HPDE6-E6E7 (cell line): ENCODE data around the gene NEUROD1.
"Not testable (repeated sequence)": the region's sequence is repeated elsewhere in the genome, so short reads cannot be mapped to it uniquely, and the experiment has no call there.

Experiments
- DNase-seq: peaks from one replicate; pipeline ENCODE4 v3.0.0; 2011; ENCODE audit warnings: missing footprints; ENCODE audit errors: extremely low spot score

NEUROD1 gene

DNA sequence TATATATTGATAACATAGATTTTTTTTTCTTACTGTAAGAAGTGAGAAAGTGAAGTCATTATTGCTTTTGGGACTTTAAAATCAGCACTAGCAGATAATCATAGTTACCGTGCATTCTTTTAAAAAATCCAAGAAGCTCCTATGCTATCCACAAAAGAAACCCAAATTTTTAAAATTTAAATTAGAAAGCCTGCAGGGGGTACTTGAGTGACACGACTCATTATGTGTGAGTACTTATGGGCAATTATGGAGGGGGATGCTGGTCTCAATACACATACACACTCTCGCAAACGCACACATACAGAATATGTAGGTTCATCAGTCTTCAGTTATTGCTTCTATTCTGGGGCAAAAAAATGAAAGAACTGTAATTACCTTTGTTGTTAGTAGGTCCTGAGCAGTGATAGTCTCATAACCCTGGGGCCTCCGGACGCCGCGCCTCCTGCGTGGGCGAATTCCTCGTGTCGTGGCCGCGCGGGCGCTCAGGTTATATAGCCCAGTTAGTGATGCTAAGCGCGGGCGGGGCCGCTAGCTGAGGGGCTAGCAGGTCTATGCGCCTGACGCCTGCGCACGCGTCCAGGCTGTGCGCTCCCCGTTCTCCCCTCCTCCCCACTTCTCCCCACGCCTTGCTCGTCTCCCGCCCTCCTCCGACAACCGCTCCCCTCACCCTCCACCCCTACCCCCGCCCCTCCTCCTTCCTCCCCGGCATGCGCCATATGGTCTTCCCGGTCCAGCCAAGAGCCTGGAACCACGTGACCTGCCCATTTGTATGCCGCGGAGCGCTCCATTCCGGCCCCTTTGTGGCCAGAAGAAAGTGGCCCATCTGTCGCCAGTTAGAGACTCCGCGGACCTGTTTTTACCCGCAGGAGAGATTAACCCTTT lies at the start of gene NEUROD1:
Gene NEUROD1 (minus strand): TSS at position 463 of the 882 bp plus-strand sequence. CDS start 1,657 bp downstream, outside the sequence.
- no peak for DNase-seq

DNA sequence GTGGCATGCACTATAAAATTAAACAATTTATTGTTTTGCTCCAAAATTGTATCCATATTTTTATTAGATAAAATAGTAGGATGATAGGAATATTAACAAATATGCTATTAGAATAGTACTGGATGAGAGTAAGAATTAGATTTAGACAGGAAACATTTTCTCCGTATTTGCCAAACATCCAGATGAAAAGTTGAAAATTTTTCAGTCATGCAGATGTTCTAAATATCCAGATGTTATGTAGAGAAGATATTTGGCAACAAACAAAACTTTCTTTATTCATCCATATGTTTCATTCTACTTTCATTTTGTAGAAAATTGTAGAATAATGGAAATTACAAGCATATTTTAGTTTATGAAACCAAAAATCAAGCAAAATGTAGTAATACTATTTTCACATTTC lies 45.2 kb upstream of the NEUROD1 start:
- DNase-seq: no peak

DNA sequence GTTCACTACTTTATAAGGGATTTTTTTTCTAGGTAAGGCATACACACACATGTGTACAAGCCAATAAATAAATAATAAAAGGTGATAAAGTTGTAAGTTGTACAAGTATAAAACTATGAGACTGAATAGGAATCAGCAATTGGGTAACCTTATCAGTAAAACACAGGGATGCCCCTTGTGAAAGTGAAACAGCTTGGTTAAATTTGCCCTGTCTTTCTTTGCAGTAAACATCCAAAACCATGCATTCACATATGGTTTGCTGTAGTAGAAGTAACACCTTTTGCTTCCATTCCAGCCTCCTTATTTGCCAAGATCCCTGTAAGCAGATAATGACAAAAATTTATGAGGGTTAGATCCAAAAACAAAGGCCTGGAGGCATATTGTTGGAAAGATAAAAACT lies 44.3 kb upstream of the NEUROD1 start:
- no peak for DNase-seq

DNA sequence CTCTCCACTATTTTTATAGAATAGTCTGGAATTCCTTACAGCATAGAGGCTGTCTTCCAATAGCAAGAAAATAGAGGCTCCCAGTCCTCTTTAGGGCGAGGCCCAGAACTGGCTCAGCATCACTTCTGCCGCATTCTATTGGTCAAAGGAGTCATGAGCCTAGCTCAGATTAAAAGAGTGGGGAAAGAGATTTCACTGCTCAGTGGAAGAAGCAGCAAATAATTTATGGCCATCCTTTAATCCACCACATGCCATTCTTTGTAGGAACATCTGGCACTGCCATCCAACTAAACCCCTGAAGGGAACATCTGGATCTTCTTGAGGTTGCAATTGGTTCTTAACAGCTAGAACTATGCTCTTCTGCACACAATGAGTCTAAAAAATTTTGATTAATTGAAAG lies 43.4 kb upstream of the NEUROD1 start:
- no peak for DNase-seq

DNA sequence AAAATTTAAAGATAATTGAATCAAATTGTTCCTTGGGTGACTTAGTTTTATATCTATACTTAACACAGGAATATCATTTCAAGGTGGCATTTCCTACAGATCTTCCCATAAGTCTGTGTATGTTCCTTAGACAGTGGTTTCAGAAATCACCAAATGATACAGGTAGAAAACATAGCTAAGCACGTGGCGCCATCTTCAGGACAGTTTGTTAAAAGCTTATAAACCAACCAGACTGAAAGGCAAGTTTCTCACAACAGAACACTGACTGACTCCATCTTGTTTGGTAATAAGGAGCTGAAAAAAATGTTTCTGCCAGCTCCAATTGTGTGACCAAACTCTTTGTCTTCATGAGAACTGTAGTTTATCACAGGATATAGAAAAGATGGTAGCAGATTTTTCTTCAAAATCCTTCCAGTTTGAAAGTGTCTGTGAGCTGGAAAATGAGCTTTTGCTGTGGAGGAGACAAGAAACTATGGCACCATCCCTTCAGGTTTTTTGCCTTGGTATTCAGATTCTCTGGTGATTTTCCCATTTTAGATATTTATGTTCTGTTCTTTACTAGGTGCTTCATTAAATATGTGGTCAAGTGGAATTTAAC lies 34.8 kb upstream of the NEUROD1 start:
- peak; percentile 45 for DNase-seq

DNA sequence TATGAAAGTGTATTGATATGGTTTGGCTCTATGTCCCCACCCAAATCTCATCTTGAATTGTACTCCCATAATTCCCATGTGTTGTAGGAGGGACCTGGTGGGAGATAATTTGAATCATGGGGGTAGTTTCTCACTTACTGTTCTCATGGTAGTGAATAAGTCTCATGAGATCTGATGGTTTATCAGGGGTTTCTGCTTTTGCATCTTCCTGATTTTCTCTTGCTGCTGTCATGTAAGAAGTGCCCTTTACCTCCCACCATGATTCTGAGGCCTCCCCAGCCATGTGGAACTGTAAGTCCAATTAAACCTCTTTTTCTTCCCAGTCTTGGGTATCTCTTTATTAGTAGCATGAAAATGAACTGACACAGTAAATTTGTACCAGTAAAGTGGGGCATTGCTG lies 30.7 kb upstream of the NEUROD1 start:
- DNase-seq: not testable (repeated sequence)

DNA sequence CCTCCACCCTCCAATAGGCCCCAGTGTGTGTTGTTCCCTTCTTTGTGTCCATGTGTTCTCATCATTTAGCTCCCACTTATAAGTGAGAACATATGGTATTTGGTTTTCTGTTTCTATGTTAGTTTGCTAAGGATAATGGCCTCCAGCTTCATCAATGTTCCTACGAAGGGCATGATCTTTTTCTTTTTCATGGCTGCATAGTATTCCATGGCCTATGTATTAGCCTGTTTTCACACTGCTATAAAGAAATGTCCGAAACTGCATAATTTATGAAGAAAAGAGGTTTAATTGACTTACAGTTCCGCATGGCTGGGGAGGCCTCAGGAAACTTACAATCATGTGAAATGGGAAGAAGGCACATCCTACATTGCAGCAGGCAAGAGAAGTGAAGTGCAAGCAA lies 22.2 kb upstream of the NEUROD1 start:
- DNase-seq: not testable (repeated sequence)

DNA sequence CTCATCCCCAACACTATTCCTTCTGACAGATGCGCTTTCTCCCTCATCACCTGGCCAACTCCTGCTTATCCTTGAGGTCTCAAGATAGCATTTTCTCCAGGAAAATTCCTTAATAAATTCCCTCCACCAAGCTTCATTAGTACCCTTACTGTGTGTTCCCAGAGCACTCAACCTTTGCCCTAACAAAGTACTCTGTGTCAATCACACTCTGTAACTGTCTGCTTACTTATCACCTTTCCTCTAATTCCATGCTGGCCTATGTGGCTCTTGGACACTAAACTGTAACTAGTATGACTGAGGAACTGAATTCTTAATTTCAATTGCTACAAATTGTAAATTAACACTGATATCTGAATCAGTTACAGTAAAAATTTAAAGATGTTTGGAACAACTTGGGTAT lies 17.9 kb upstream of the NEUROD1 start:
- no peak for DNase-seq

DNA sequence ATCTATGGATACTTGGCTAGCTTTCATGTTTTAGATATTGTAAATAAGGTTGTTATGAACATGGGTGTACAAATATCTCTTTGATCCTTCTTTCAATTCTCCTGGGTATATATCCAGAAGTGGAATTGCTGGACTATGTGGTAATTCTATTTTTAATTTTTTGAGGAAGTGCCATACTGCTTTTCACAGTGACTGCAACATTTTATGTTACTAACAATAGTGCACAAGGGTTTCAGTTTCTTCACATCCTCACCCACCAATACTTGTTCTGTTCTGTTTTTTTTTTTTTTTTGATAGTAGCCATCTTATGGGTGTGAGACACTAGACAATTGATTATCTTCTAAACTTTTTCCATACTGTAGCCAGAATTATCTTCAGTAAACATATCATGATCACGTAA lies 17.3 kb upstream of the NEUROD1 start:
- no peak for DNase-seq

DNA sequence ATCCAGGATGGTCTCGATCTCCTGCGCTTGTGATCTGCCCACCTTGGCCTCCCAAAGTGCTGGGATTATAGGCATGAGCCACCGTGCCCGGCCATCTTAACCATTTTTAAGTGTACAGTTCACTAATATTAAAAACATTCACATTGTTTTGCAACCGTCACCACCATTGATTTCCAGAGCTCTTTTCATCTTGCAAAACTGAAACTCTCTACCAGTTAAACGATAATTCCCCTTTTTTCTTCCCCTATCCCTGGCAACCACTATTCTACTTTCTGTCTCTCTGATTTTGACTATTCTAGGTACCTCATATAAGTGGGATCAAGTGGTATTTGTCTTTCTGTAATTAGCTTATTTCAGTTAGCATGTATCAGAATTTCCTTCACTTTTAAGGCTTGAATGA lies 16.8 kb upstream of the NEUROD1 start:
- DNase-seq: no peak

DNA sequence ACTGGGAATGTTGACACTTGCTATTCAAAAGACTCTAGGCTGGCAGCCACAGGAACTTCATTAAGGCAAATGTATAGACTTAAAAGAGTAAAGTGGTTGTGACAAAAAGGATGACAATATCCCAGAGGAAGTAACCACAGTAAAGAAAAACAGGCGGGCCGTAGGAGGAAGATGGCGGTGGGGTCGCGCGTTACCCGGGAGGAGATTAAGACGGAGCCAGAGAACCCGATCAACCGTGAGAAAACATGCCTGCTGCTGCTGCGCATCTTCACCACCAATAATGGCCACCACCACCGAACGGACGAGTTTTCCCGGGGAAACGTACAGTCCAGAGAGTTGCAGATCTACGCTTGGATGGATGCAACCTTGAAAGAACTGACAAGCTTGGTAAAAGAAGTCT lies 14.0 kb upstream of the NEUROD1 start:
- no peak for DNase-seq

DNA sequence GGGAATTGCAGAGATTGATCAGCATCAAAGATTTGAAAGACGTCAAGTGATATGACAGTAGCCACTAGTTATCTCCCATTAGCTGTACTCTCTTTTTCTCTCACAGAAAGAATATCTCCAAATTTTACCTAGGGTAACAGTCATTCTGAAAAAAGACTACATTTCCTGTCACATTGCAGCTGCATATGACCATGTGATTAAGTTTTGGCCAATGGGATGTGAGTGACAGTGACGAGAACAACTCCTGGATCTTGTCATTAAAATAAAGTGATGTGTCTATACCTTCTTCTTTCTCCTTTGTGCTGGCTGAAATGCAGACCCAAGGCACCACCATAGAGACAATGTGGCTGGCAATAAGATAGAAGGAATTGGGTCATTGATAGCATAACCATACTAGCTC lies 10.5 kb upstream of the NEUROD1 start:
- DNase-seq: no peak

DNA sequence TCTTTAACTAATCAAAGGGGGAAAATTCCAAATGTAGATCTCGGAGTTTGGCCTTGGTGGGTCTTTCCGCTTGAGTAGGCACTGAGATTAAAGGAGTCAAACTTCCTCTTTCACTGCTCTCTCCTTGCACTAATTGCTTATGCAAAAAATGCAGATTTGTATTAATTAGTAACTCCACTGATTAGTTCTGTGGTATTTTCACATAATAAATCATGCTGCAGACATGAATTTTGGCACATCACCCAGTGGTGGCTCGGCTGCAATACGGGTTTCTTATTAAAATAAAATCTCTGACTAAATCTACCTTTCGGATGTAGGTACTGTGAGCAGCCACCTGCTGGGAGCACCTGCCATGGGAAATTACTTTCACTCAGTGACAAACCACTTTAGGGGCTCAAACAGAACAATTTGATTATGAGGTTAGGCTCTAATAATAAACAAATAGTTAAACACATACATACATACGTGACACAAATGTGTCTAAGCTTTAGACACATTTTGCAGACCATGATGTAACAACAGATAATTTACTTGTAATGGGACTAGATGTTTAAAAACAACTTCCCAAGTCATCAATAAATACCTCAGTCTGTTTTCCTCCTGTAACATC lies 6.4 kb upstream of the NEUROD1 start:
- DNase-seq: no peak

DNA sequence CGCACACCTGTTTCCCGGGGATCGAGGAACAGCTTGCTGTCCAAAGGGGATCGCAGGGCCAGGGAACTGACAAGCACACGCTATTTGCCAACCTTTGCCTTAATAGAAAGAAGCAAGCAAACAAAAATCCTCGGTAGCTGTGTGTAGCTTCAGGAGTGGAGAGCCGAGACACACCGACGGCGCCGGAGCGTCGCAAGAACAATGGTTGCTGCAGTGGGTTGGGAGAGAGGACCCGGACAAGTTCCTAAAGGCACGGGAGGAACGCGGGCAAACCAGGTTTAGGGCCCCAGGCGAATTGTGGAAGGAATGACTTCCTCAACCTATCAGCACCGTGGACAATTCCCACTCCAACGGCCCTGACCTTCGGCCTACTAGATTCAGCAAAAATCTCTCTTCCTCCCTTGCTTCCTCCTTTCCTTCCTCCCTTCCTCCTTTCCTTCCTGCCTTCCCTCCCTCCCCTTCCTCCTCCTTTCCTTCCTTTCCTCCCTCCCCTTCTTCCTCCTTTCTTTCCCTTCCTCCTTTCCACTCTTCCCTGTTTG lies 4.9 kb upstream of the NEUROD1 start:
- DNase-seq: no peak

DNA sequence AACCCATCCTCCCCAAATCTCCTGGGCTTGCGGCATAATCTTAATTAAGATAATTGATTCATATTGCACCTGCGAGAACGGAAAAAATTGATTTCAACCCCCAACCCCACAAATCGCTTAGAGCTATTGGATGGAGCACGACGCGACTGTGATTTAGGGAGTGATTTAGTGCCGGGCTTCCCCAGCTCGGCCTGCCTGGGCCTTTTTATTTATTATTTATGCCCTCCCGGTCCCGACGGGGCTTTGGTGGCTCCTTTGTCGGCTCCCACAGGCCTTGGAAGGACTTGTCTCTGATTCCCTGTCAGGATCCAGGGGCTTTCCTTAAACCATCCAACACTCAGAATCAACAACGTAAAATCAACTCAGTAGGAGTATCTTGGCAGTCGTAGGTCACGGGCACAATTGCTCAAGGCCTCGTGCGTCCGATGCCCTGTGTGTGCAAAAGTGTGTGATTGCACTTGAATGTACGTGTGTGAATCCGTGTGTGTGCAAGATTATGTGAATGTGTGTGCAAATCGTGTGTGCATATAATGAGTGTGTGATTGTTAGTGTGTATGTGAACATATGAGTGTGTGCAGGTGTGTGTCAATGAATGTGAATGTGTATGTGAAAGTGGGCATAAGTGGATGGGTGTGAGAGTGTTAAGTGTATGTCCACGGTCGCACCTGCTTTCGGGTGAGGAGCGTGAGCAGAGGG lies 4.3 kb upstream of the NEUROD1 start:
- no peak for DNase-seq

DNA sequence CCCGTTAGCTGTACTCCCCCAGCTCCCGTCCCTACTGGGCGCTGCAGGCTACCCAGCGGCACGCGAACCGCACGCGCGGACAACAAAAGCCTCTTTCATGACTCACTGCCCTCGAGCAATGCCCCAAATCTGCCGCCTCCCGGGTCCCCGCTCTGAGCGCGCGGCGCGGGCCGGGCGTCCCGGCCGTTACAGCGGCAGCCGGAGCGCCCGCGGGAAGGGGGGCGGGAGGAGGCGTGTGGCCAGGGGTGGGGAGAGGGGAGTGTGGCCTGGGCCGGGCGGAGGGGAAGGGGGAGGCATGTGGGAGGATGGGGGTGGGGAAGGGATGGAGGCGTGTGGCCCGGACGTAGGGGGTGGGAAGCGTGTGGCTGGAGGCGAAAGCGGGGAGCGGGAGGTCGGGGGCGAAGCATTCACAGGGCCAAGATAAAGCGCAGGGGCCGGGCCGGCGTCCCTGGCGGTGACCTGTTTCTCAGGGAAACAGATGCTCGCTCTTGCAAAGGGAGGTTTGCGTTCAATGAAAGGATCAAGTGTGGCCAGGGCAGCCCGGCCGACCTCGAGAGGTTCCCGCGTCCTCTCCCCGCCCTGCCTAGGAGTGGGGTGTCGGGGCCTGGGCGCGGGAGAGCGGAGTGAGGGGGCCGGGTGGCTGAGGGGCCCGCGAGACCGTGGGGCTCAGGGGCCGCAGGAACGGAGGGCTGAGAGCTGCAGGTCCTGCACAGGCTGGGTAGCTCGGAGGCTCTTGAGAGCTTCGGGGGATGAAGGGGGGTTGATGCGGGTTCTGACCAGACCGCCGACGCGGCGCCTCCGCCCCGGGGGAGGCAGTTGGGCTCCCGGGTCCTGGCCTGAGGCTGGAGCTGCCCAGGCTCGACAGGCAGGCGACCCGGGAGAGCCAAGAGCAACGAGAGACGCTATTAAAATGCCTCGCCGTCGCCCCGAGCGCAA lies 3.5 kb upstream of the NEUROD1 start:
- DNase-seq: no peak

DNA sequence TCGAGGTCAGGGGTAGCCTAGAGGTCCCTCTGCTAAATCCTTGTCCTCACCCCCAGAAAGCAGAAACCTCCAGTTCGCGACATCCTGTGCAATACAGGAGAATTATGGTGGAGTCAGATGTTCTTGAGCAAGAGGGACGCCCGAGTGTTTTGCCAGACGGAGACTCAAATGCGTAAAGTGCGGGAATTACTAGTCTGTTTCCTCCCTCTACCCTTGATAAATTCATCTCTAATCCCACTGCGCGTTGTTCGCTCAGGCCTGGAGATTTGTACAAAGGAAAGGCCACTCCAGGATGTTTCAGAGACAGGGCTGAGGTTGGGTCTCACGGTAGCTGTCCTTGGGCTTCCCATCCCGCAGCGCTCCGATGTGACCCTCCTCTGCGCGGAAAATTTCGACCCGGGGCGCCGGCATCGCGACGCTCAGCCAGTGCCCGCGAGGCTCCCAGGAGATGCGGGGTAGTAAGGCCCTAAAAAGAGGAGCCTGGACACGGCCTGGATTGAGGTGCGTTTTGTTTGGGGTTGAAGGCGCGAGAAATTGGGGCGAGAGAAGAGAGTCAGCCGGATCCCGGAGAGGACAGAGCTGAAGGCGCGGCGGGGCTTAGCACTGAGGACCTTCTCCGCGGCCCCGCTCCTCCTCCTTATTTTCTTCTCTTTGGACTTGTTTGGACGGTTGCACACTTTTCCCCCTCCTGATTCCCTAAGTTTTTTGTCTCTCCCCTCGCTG lies 2.6 kb upstream of the NEUROD1 start:
- no peak for DNase-seq

DNA sequence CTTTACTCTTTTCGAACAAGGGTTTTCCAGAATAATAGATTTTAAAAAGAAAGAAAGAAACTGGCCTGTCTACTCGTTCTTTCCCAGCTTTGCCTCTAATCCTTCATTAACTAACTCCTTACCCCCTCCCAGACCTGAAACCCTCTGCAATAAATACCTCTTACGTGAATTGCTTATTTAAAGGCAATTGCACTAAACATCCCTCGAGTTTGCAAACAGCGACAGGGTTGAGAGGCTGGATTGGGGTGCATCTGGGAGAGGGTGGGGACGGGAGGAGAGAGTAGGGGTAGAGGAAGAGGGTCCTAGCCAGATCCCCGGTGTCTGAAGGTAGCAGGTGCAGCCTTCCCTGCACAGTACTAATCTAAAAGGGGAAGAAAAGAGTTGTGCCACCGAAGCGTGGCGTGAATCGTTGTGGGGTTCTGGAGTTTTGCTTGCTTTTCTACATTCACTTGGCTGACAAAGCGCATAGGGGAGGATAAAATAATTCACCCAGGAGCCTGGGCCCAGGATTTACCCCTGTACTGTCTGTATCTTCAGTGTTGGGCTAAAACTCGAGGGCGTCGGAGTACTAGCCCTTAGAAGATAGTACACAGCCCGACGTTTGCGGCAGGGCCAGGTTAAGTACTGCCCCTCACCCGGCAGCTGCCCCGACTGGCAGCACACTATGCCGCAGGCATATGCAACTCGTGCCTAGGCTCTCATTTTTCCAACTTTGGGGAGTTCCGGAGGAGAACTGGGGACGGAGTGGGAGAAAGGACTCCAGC lies 1.9 kb upstream of the NEUROD1 start:
- DNase-seq: no peak
